Activated gamma-delta T cell (primary cell): ENCODE measurements around the gene NDUFAF2.
"Not testable (repeated sequence)": the region's sequence is repeated elsewhere in the genome, so short reads cannot be mapped to it uniquely, and the experiment has no call there.

ENCODE experiments used
- DNase-seq: peaks from one replicate; lab custom pipeline; 2025; lab: John Stamatoyannopoulos, UW

The NDUFAF2 gene

GRCh38 chr5:60993425-60993824, 48.4 kb downstream of the NDUFAF2 start:
- DNase-seq = no peak

- no peak for DNase-seq
Measured at GRCh38 chr5:60993875-60994571, 49.0 kb downstream of the NDUFAF2 start.

DNA sequence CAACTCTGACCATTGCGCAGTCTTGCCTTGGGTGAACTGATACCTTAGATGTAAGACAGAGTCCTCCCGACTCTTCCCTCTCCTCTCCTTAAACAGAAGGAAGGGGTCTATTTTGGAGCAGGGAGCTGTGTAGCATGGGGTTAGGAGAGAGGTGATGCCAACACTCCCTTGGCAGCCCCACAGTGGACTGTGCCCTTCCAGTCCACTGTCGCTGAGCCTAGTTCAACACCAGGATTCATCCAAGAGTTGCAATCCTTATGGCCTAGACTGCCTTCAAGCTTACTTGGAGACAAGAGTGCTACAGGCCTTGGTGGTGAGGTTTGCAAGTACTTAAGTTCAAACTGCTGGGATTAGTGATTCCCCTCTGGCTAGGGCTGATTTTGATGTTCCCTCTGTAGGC, 51.4 kb downstream of the NDUFAF2 start:
- no peak for DNase-seq

- no peak for DNase-seq
Measured at GRCh38 chr5:60997721-60998120, 52.7 kb downstream of the NDUFAF2 start.

DNA sequence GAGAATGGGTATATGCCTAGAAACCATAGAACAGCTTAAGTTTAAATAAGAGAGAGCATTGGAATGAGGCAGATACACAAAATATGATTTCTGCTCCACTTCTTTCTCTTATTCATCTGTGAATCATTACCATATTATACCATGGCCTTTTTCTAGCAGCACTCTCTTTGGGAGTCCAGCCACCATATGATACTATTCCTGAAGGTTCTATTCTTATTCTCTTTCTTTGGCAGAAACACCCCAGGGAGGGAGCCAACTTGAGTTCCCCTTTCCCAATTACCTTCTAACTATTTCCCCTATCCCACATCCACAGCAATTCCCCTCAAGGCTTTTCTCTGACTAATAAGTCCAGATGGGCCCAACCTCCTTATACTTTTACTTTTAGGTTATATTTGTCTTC, 55.9 kb downstream of the NDUFAF2 start:
- no peak for DNase-seq

DNA sequence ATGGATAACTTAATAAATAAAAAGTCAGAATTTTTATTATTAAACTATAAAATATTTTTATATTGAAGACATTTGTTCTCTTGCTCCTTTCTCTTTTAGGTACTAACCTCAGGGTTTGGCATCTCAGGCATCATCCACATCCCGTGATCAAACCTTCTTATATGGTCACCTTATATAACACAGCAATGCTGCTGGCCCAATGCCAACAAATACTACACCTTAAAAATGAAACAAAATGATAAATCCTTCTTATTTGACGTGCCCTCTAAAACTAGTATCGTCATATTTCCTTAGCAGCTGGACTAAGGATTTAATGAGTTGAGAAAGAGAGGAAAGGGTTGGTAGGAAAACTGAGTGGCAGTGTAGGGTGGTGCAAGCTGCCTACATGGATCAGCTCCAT, 56.6 kb downstream of the NDUFAF2 start:
- DNase-seq = no peak

- no peak for DNase-seq
Measured at GRCh38 chr5:61002611-61003355, 57.8 kb downstream of the NDUFAF2 start.

DNA sequence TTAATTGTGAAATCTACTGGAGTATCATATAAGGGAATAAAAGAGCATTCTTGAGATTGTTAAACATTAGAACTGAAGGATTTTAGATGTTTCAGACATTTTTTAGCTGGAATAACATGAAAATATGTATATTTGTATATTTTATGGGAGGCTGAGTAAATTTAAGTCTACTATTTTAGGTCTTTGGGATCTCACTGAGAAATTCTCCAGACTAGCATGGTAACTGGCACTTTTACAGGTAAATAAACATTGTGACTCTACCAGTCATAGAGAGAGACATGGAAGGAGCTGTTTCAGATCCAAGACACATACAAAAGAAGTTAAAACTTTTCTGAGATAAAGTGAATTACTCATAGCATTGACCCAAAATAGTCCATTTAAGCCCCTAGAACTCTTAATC, 59.4 kb downstream of the NDUFAF2 start:
- DNase-seq = no peak

DNA sequence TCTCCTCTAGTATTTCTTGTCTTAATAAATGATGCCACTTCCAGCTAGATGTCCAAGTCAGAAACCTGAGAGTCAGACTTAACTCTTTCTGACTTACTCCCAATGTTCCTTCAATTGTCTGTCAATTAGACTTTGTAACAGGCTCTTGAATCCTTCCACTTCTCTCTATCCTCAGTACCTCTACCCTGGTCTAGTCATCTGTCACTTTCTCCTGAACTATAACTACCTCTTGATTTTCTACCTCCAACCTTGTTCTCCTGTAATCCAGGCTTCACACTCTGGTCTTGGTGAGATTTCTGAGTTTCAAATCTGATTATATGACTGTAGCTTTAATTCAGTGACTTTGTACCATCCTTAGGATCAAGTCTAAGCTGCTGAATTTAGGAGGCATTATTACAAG, 64.9 kb downstream of the NDUFAF2 start:
- no peak for DNase-seq

GRCh38 chr5:61010467-61011454, 65.8 kb downstream of the NDUFAF2 start:
- no peak for DNase-seq

- DNase-seq = no peak
Measured at GRCh38 chr5:61018062-61018461, 73.1 kb downstream of the NDUFAF2 start.

GRCh38 chr5:61019642-61020041, 74.6 kb downstream of the NDUFAF2 start:
- no peak for DNase-seq

- DNase-seq = no peak
Measured at GRCh38 chr5:61020415-61020814, 75.4 kb downstream of the NDUFAF2 start.

DNA sequence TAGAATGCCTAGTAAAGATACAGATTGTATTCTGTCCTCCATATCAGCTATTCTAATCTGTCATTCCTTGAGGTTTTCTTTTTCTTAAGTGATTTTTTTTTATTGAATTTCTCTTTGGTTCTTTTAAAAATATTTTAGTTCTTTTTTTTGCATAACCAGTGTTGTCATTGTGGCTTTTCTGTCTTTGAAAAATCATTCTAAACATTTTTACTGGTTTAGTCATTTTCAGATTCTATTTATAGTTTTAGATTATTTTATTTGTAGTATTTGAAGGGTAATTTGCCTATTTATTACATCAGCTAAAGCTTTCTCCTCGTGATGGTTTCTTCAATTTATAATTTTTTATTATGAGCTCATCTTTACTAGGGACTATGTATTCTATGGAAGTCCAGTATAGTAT, 78.1 kb downstream of the NDUFAF2 start:
- DNase-seq = no peak

- DNase-seq = no peak
Measured at GRCh38 chr5:61026004-61026403, 81.0 kb downstream of the NDUFAF2 start.

- DNase-seq = no peak
Measured at GRCh38 chr5:61028382-61028781, 83.4 kb downstream of the NDUFAF2 start.

GRCh38 chr5:61029456-61030162, 84.6 kb downstream of the NDUFAF2 start:
- no peak for DNase-seq

DNA sequence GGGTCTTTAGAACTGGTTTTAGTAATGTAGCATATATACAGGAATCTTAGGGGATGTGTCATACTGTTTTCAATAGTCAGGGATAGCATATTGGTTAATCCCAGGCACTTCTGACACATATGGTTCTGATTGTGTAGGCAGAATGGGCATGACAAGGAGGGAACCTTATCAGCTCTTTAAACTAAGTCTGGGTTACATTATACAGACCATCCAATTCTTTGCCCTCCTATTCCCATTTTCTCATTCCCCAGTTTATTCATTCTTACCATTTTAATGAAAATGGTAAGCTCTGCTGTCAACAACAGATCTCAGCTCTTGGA, 85.1 kb downstream of the NDUFAF2 start:
- DNase-seq = no peak

- not testable (repeated sequence) for DNase-seq
Measured at GRCh38 chr5:61031301-61031700, 86.3 kb downstream of the NDUFAF2 start.

- no peak for DNase-seq
Measured at GRCh38 chr5:61044545-61044944, 99.5 kb downstream of the NDUFAF2 start.

DNA sequence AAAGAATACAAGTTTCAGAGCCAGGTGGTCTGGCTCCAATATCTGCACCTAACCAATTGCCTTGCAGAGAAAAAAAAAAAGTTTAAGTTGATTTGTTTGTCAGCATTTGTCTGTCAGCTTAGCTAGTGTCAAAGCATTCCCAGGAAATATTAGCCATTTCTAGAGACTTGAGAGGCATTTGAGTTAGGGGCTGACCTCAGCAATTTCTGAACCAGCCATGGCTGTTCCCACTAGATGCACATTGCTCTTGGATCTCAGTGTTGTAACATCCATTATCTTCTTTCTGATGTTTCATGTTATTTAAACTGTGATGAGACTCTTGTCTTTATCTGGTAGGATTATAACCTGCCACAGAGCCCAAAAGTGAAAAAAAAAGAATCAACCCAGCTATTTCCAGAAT, 102.3 kb downstream of the NDUFAF2 start:
- DNase-seq = no peak

GRCh38 chr5:61048534-61048933, 103.5 kb downstream of the NDUFAF2 start:
- DNase-seq = no peak
